Measurements from ENCODE around the gene MYLK4. TPM values are rescaled to one million over a fixed set of nuclear protein-coding genes. Genes with fewer than 3 reads are reported as not detected.

MYLK4 gene
- total RNA-seq, 6 experiments from 2014 or later: 0.10 to 0.21 (median 0.12) TPM

DNA sequence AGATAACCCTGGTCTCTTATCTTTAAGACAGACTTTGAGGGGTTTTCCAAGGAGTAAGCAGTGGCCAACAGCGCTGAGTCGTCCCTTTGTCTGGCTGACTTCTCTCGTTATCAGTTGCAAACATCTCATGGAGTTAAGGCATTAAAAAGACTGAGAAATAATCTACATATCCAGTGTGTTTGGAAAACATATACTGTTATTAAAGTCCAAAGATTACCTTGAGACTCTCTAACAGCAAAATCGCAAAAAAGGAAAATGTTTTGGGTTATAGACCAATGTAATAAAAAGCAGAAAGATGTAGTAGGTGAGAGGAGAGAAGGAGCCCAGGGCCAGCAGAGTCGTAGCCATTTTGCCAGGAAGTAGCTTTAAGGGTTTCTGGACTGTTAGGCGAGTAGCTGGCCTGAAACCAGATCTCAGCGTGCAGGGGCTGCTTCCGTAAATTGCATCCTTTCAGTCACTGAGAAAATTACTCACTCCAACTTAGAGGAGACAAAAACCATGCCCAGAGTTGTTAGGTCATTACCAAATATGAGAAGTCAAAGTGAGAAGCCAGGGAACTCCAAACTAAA lies 24.6 kb downstream of the MYLK4 start:
- H3K4me3 Mint-ChIP-seq: no peak overlapping the region

DNA sequence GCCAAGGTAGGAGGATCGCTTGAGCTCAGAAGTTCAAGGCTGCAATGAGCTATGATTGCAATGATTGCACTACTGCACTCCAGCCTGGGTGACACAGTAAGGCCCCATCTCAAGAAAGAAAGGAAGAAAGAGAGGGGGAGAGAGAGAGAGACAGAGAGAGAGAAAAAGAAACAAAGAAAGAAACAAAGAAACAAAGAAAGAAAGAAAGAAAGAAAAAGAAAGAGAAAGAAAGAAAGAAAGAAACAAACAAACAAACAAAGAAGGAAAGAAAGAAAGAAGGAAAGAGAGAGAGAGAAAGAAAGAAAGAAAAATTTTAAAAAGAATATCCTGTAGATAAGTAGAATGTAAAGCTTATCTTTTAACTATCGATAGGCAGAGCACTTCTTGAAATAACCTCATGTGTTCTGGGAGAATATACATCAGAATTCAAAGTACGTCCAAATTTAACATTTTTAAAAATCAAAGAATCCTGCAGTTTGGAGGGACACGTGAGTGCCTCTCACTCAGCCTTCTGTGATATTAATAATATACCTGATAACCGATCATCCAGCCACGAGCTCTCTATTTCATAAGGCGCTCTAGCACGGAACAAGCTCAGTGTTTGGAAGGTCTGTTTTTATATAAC lies 25.2 kb downstream of the MYLK4 start:
- Mint-ChIP-seq H3K9me3 (0 out of 2 replicates have a peak, but pooled peaks cover 7% of the 10 kb centered on the region), H3K27ac (no peak overlapping the region), H3K36me3 (ENCODE audit: low read depth) (no peaks in the 10 kb centered on the region), H3K4me3 (no peak overlapping the region), H3K4me1 (ENCODE audit: low read depth) (no peaks in the 10 kb centered on the region; the same call in 1 of the 2 replicates), H3K27me3 (ENCODE audit: insufficient read depth) (peaks cover 21% of the 10 kb centered on the region)
- TF ChIP-seq, protein P1, sequence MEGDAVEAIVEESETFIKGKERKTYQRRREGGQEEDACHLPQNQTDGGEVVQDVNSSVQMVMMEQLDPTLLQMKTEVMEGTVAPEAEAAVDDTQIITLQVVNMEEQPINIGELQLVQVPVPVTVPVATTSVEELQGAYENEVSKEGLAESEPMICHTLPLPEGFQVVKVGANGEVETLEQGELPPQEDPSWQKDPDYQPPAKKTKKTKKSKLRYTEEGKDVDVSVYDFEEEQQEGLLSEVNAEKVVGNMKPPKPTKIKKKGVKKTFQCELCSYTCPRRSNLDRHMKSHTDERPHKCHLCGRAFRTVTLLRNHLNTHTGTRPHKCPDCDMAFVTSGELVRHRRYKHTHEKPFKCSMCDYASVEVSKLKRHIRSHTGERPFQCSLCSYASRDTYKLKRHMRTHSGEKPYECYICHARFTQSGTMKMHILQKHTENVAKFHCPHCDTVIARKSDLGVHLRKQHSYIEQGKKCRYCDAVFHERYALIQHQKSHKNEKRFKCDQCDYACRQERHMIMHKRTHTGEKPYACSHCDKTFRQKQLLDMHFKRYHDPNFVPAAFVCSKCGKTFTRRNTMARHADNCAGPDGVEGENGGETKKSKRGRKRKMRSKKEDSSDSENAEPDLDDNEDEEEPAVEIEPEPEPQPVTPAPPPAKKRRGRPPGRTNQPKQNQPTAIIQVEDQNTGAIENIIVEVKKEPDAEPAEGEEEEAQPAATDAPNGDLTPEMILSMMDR (IDR thresholded peaks at IDR 0.05): no peak
- no peak for DNase-seq

More for the DNA sequence above, 24.6 kb downstream of the MYLK4 start:
- Mint-ChIP-seq H3K27ac (no peak overlapping the region), H3K27me3 (ENCODE audit: insufficient read depth) (peaks cover 21% of the 10 kb centered on the region), H3K4me1 (ENCODE audit: low read depth) (no peaks in the 10 kb centered on the region; the same call in none of the 2 replicates), H3K9me3 (0 out of 2 replicates have a peak, but pooled peaks cover 7% of the 10 kb centered on the region), H3K36me3 (ENCODE audit: low read depth) (no peaks in the 10 kb centered on the region)
- no peak for DNase-seq
- TF ChIP-seq, protein P1 (IDR thresholded peaks at IDR 0.05): no peak

DNA sequence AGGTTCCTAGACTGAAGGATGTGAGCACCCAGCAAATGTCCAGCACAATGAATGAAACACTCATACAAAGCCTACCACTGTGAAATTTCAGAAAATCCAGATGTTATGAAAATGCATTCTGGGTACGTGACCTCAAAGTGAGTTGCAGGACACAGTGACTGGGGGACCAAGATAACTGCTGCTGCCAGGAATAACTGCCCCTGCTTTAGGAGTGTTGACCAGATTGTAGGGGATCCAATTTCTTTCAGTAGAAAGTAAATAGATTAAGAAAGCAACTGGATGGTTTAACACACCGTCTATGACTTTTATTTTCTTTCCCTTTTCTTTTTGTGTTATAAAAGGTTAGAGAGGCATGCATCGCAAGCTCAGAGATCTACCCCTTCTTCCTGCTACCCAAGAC lies 29.5 kb downstream of the MYLK4 start:
- H3K27ac Mint-ChIP-seq: no peak overlapping the region
- H3K4me1 Mint-ChIP-seq (ENCODE audit: low read depth): peaks cover 11% of the 10 kb centered on the region
- peaks cover 11% of the 10 kb centered on the region for H3K27me3 Mint-ChIP-seq (ENCODE audit: insufficient read depth)
- no peak overlapping the region for H3K4me3 Mint-ChIP-seq
- TF ChIP-seq, protein P1 (IDR thresholded peaks at IDR 0.05): no peak
- H3K36me3 Mint-ChIP-seq (ENCODE audit: low read depth): no peaks in the 10 kb centered on the region
- no peak for DNase-seq
- 0 out of 2 replicates have a peak, but pooled peaks cover 7% of the 10 kb centered on the region for H3K9me3 Mint-ChIP-seq

DNA sequence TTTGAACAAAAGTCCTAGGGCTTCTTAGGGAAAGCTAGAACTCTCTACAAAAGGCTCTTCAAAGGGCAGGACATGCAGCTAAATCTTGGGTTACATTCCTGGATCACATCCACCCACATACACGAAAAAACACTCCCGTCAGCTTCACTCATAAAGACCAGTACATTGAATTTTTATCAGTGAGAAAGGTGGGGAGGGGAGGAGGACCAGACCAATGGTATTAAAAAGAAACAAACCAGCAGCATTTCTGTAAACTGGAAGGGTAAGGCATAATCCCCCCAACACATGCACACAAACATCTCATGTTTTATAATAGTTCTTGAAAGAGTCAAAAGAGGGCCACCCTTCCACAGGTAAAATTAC lies 31.6 kb downstream of the MYLK4 start:
- Mint-ChIP-seq H3K4me1 (ENCODE audit: low read depth) (peaks cover 31% of the 10 kb centered on the region), H3K27me3 (ENCODE audit: insufficient read depth) (peaks cover 12% of the 10 kb centered on the region), H3K9me3 (0 out of 2 replicates have a peak, but pooled peaks cover 7% of the 10 kb centered on the region), H3K36me3 (ENCODE audit: low read depth) (no peaks in the 10 kb centered on the region), H3K4me3 (no peak overlapping the region), H3K27ac (no peak overlapping the region)
- DNase-seq: no peak
- TF ChIP-seq, protein P1 (IDR thresholded peaks at IDR 0.05): no peak

DNA sequence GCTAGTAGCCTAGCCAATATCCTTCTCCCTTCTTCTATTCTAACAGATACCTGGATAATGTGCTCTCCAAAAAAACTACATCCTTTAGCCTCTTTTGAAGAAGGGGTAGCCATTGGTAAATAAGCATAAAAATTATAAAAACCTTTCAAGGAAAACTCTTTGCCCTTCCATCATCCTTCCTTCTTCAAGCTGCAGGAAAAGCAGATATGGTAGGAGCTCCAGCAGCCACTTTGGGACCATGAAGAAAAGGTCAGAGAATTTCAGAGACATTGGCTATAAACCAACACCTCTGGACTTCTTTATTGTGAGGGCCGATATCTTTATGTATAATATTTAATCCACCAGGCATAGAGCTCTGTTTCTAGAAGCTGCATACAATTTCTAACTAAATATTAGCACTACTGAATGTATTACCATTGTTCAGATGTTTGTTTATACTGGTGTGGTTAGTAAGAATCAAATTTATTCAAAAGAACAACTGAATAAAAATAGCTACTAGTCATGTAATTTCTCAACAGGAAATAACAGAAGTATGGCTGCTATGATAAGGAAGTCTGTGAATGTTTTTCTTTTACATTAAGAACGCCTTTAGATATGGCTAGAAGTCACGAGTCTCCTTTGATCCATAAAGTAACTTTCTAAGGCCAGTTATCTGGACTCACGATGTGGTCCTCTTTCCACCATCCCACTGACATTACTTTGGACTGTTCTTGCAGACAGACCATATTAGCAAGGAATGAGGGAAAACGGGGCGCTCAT lies 32.2 kb downstream of the MYLK4 start:
- TF ChIP-seq, protein P1 (IDR thresholded peaks at IDR 0.05): no peak
- Mint-ChIP-seq H3K9me3 (0 out of 2 replicates have a peak, but pooled peaks cover 7% of the 10 kb centered on the region), H3K36me3 (ENCODE audit: low read depth) (no peaks in the 10 kb centered on the region), H3K4me1 (ENCODE audit: low read depth) (peaks cover 37% of the 10 kb centered on the region), H3K27ac (no peak overlapping the region), H3K4me3 (no peak overlapping the region), H3K27me3 (ENCODE audit: insufficient read depth) (peaks cover 12% of the 10 kb centered on the region)
- DNase-seq: no peak
